NCI-H524 treated with DMSO at 0.1 percent for 48 hours (cell line): ENCODE measurements around the gene ADGRD1.

Source experiments
- DNase-seq: peaks from one replicate; lab custom pipeline; 2025; lab: John Stamatoyannopoulos, UW

Gene ADGRD1

GRCh38 chr12:131162113-131162512 is 208.4 kb downstream of the ADGRD1 start:
- no peak for DNase-seq

DNA sequence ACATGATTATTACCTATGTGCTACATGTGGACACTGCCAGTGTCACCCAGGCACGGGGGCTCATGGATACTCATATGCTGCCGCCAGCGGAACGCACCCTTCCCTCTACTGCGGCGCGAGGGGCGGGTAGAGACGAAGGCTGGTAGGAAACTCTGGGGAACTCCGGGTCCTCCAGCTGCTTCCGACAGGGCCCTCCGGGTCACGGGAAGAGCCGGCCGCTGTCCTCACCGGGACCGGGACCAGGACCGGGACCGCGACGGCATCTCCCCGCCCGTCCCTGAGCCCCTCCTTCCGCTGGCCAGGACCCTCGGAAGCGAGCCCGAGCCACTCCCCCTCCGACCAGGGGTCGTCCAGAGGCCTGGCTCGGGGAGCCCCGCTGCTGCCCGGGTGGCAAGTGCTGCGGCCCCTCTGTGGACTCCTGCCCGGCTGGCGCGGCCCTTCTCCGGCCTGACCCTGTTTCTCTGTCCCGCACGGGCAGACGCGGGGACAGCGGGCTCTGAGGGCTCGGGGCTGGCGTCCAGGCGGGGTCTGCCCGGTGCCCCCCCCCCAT is 209.6 kb downstream of the ADGRD1 start:
- DNase-seq: no peak

- DNase-seq: no peak
These were observed 210.6 kb downstream of the ADGRD1 start for GRCh38 chr12:131164096-131164872.

DNA sequence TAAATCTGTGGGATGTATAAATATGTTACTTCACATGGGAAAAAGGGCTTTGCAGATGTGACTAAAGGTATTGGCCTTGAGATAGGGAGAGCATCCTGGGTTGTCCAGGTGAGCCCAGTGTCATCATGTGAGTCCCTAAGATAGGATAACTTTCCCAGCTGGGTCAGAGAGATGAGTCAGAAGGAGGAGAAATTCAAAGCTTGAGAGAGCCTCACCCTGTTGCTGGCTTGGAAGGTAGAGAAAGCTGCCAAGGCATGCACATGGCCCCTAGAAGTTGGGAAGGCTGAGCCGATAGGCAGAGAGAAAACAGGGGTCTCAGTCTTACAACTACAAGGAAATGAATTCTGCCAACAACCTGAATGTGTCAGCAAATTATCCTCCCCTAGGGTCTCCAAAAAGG is 213.0 kb downstream of the ADGRD1 start:
- DNase-seq: no peak

GRCh38 chr12:131167334-131167733 is 213.6 kb downstream of the ADGRD1 start:
- DNase-seq: no peak

DNA sequence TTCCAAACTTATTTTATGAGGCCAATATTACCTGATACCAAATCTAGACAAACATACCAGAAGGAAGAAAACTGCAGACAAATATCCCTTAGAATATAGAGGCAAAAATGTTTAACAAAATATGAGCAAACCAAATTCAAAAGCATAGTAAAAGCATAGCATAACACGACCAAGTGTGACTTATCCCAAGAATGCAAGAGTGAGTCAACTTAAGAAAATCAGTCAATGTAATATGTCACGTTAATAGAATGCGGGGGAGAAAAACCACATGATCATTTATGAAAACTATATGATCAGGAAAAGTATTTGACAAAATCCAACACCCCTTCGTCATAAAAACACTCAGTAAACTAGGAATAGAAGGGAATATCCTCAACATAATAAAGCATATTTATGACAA is 217.3 kb downstream of the ADGRD1 start:
- no peak for DNase-seq

DNA sequence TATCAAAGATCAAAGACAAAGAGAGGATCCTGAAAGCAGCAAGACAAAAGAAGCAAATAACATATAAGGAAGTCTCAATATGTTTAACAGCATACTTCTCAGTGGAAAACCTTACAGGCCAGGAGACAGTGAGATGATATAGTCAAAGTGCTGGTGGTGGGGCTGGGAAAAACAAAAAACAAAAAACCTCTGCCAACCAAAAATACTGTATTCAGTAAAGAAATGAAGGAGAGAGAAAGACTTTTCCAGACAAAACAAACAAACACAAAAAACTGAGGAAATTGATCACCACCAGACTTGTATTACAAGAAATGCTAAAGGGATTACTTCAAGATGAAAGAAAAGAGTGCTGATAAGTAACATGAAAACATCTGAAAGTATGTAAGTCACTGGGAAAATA is 221.2 kb downstream of the ADGRD1 start:
- no peak for DNase-seq

- DNase-seq: no peak
These were observed 222.6 kb downstream of the ADGRD1 start for GRCh38 chr12:131176266-131176665.

- DNase-seq: no peak
These were observed 223.2 kb downstream of the ADGRD1 start for GRCh38 chr12:131176926-131177325.

DNA sequence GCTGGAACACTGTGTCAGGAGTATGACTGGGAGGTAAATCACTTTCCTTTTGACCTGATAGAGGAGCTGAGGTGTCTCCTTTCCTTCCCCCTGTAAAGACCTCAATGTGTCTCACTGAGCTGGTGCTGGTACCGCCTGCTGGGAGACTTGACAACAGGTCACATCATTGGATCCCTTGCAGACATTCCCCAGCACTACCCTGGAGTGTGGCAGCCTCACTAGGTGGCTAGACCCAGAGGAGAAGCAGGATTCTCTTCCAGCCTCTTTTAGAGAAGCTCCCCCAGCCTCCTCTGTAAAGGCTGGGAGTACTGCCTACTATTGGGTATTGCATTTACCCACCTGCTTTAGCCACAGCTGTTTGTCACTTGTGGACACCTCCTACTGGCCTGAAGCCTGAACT is 223.9 kb downstream of the ADGRD1 start:
- DNase-seq: no peak

DNA sequence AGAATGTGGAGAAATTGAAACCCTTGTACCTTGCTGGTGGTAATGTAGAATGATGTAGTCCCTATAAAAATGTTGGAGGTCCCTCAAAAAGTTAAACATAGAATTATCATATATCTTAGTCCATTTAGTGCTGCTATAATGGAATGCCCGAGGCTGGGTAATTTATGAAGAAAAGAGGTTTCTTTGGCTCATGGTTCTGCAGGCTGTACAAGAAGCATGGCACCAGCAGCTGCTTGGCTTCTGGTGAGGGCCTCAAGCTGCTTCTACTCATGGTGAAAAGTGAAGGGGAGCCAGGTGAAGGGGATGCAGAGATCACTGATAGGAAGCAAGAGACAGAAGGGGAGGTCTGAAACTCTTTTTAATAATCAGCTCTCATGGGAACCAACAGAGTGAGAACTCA is 233.9 kb downstream of the ADGRD1 start:
- no peak for DNase-seq

GRCh38 chr12:131188131-131189050 is 234.7 kb downstream of the ADGRD1 start:
- no peak for DNase-seq

GRCh38 chr12:131189781-131190180 is 236.1 kb downstream of the ADGRD1 start:
- DNase-seq: no peak

DNA sequence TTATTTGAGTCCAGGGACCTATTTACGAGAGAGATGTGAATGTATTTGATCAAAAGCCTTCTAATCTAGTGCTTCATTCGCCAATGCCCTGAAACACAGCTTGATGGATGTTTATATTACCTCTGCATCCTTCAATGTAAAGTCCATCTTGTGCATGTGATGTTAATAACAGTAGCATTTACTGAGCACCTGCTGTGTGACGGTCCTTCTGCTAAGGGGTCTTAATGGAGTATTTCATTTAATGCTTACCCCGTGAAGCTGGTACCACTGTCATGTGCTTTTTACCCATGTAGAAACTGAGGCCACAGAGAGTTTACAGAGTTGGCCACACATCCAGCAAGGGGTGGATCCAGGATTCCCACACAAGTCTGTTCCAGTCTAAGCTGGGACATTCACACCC is 237.3 kb downstream of the ADGRD1 start:
- DNase-seq: no peak
